Esophagus squamous epithelium (tissue), 4 donors: ENCODE measurements around the gene ACTR3.

ENCODE experiments used
- CTCF ChIP-seq, 6 experiments: fragments of 450-650 bp in 4 of 6; fragments of 200-600 bp in 2 of 6; sonication (generic) in 2 of 6; IDR thresholded peaks; one replicate each; pipeline ENCODE4 v1.5.1; 2016 to 2019; ENCODE audit warnings: antibody characterized with exemption in 6 of 6, mild to moderate bottlenecking in 4 of 6, moderate library complexity in 4 of 6
- POLR2A ChIP-seq, 4 donors: fragments of 450-650 bp; IDR thresholded peaks; one replicate each; pipeline ENCODE4 v1.6.1; 2017; ENCODE audit warnings: antibody characterized with exemption in 4 of 4, mild to moderate bottlenecking in 4 of 4, moderate library complexity in 3 of 4

DNA sequence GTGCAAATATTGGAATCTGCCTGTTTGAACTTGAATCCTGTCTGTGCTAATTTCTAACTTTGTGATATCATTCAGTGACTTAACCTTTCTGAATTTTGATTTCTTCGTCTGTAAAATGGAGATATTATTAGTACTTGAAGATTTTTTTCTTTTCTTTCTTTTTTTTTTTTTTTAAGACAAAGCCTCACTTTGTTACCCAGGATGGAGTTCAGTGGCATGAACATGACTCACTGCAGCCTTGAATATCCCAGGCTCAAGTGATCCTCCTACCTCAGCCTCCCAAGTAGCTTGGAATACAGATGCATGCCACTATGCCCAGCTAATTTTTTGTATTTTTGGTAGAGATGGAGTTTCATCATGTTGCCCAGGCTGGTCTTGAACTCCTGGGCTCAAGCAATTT, 28.3 kb downstream of the ACTR3 start:
- TF ChIP-seq CTCF (IDR thresholded peaks at IDR 0.05): no peak
- no peak for TF ChIP-seq POLR2A (IDR thresholded peaks at IDR 0.05)
